Measurements from ENCODE around the gene NRARP.

The NRARP gene

GRCh38 chr9:137315581-137316011, 13.5 kb upstream of the NRARP start:
- H3K4me3 ChIP-seq (ENCODE audit: low read depth, low read length) = no peak overlapping the region

GRCh38 chr9:137314561-137315560, 12.8 kb upstream of the NRARP start:
- no peak overlapping the region for H3K27ac ChIP-seq (ENCODE audit: extremely low read depth, low read depth, low read length)
- H3K36me3 ChIP-seq (ENCODE audit: control insufficient read depth in 2 of 2, insufficient read depth in 1 of 2, low read length in 2 of 2) = no peaks in the 10 kb centered on the region
- no peaks in the 10 kb centered on the region; the same call in 1 of the 2 replicates for H3K4me1 ChIP-seq (ENCODE audit: control insufficient read depth, insufficient read depth, low read length)
- CTCF ChIA-PET = no interaction called here
- H3K9me3 ChIP-seq (ENCODE audit: control insufficient read depth, insufficient read depth, low read depth, low read length) = no peaks in the 10 kb centered on the region
- H3K4me3 ChIP-seq (ENCODE audit: low read depth, low read length) = no peak overlapping the region
- POLR2A ChIA-PET = interaction anchor here (5.4 kb wide), 1 partner anchor 13 kb away, joined by 40 read pairs; the partner anchor contains the start of gene NRARP
- TF ChIP-seq TRIM28 (IDR thresholded peaks at IDR 0.05; ENCODE audit: borderline replicate concordance, low read length) = no peak
- no peak for TF ChIP-seq ZNF530 (tag by site-specific recombination; IDR thresholded peaks at IDR 0.05; ENCODE audit: low read depth)
- TF ChIP-seq ZSCAN30 (tag by site-specific recombination; IDR thresholded peaks at IDR 0.05) = no peak
- TF ChIP-seq SP7 (tag by site-specific recombination; IDR thresholded peaks at IDR 0.05) = no peak
- no peak for TF ChIP-seq REPIN1 (tag by site-specific recombination; IDR thresholded peaks at IDR 0.05; ENCODE audit: low read depth)
- no peak for TF ChIP-seq INSM2 (tag by site-specific recombination; IDR thresholded peaks at IDR 0.05)
- TF ChIP-seq ZFHX2 (tag by site-specific recombination; conservative IDR thresholded peaks at IDR 0.05) = 0 out of 2 replicates have a peak, but pooled peaks have one; percentile 6
- no peak for TF ChIP-seq ZNF394 (tag by site-specific recombination; IDR thresholded peaks at IDR 0.05; ENCODE audit: borderline replicate concordance)
- TF ChIP-seq ZNF114 (tag by site-specific recombination; IDR thresholded peaks at IDR 0.05) = no peak
- no peak for TF ChIP-seq GFI1B (tag by site-specific recombination; IDR thresholded peaks at IDR 0.05)
- 0 out of 2 replicates have a peak, but pooled peaks have one; percentile 7 for TF ChIP-seq EGR2 (tag by site-specific recombination; IDR thresholded peaks at IDR 0.05; ENCODE audit: low read depth)
- TF ChIP-seq, protein P1, sequence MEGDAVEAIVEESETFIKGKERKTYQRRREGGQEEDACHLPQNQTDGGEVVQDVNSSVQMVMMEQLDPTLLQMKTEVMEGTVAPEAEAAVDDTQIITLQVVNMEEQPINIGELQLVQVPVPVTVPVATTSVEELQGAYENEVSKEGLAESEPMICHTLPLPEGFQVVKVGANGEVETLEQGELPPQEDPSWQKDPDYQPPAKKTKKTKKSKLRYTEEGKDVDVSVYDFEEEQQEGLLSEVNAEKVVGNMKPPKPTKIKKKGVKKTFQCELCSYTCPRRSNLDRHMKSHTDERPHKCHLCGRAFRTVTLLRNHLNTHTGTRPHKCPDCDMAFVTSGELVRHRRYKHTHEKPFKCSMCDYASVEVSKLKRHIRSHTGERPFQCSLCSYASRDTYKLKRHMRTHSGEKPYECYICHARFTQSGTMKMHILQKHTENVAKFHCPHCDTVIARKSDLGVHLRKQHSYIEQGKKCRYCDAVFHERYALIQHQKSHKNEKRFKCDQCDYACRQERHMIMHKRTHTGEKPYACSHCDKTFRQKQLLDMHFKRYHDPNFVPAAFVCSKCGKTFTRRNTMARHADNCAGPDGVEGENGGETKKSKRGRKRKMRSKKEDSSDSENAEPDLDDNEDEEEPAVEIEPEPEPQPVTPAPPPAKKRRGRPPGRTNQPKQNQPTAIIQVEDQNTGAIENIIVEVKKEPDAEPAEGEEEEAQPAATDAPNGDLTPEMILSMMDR (tag by site-specific recombination; IDR thresholded peaks at IDR 0.05) = no peak
- peak; percentile 56 for TF ChIP-seq GLIS2 (tag by site-specific recombination; IDR thresholded peaks at IDR 0.05)
- TF ChIP-seq, protein P2, sequence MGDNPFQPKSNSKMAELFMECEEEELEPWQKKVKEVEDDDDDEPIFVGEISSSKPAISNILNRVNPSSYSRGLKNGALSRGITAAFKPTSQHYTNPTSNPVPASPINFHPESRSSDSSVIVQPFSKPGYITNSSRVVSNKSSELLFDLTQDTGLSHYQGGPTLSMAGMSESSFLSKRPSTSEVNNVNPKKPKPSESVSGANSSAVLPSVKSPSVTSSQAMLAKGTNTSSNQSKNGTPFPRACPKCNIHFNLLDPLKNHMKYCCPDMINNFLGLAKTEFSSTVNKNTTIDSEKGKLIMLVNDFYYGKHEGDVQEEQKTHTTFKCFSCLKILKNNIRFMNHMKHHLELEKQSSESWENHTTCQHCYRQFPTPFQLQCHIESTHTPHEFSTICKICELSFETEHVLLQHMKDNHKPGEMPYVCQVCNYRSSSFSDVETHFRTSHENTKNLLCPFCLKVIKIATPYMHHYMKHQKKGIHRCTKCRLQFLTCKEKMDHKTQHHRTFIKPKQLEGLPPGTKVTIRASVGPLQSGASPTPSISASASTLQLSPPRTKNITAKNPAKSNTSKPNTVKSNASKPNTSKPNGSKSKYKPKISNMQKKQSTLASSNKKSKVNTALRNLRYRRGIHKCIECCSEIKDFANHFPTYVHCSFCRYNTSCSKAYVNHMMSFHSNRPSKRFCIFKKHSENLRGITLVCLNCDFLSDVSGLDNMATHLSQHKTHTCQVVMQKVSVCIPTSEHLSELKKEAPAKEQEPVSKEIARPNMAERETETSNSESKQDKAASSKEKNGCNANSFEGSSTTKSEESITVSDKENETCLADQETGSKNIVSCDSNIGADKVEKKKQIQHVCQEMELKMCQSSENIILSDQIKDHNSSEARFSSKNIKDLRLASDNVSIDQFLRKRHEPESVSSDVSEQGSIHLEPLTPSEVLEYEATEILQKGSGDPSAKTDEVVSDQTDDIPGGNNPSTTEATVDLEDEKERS (tag by site-specific recombination; IDR thresholded peaks at IDR 0.05) = no peak
- TF ChIP-seq ZBTB17 (tag by site-specific recombination; IDR thresholded peaks at IDR 0.05) = no peak

More at GRCh38 chr9:137315581-137316011, 13.5 kb upstream of the NRARP start:
- no peaks in the 10 kb centered on the region; the same call in 1 of the 2 replicates for H3K4me1 ChIP-seq (ENCODE audit: control insufficient read depth, insufficient read depth, low read length)
- POLR2A ChIA-PET = interaction anchor here (0.6 to 1.8 kb wide), 2 partner anchors 14 to 581 kb away, joined by 3 to 10 read pairs; partner anchors contain the start of gene NRARP
- CTCF ChIA-PET = interaction anchor here (1.4 kb wide), 1 partner anchor 14 kb away, joined by 3 read pairs; the partner anchor contains the start of gene NRARP
- no peak overlapping the region for H3K27ac ChIP-seq (ENCODE audit: extremely low read depth, low read depth, low read length)
- TF ChIP-seq ZNF175 (tag by site-specific recombination; IDR thresholded peaks at IDR 0.05) (no peak), HIC1 (tag by site-specific recombination; IDR thresholded peaks at IDR 0.05) (no peak), ZNF292 (tag by site-specific recombination; IDR thresholded peaks at IDR 0.05; ENCODE audit: borderline replicate concordance, low read depth) (no peak), ZNF350 (tag by site-specific recombination; IDR thresholded peaks at IDR 0.05) (no peak), ELK4 (IDR thresholded peaks at IDR 0.05; ENCODE audit: borderline replicate concordance, low read depth, low read length) (no peak)
- no peaks in the 10 kb centered on the region for H3K9me3 ChIP-seq (ENCODE audit: control insufficient read depth, insufficient read depth, low read depth, low read length)
- H3K36me3 ChIP-seq (ENCODE audit: control insufficient read depth in 2 of 2, insufficient read depth in 1 of 2, low read length in 2 of 2) = no peaks in the 10 kb centered on the region
